HepG2 (cell line): ENCODE results near the gene SUN1. TPM values are rescaled to one million over a fixed set of nuclear protein-coding genes. Genes with fewer than 3 reads are reported as not detected.

Source experiments
- ADNP ChIP-seq: sonication (generic); formaldehyde crosslinking; IDR thresholded peaks from 2 replicates; pipeline ENCODE4 v1.4.0; 2020; ENCODE audit warnings: missing genetic modification reagents
- CBX2 ChIP-seq, 2 experiments: fragments of 200-600 bp in 1 of 2; sonication (generic); formaldehyde crosslinking in 1 of 2; IDR thresholded peaks; 2 replicates each; pipeline versions ENCODE4 v1.7.0 to v1.8.1; 2018 to 2022; ENCODE audit warnings: low read depth in 2 of 2, low read length in 1 of 2, mild to moderate bottlenecking in 1 of 2, missing genetic modification reagents in 1 of 2
- CBX5 ChIP-seq: sonication (generic); formaldehyde crosslinking; IDR thresholded peaks from 2 replicates; pipeline ENCODE4 v1.4.0; 2020; ENCODE audit warnings: missing genetic modification reagents, borderline replicate concordance
- FOXK1 ChIP-seq: sonication (generic); formaldehyde crosslinking; IDR thresholded peaks from 2 replicates; pipeline ENCODE4 v1.4.0; 2020; ENCODE audit warnings: low read depth, missing genetic modification reagents, borderline replicate concordance
- HNRNPL ChIP-seq: fragments of 200-400 bp; formaldehyde crosslinking; IDR thresholded peaks from 2 replicates; pipeline ENCODE4 v1.6.1; 2017; ENCODE audit warnings: mild to moderate bottlenecking, low read depth, low read length
- ISX ChIP-seq: sonication (generic); formaldehyde crosslinking; conservative IDR thresholded peaks from 2 replicates; pipeline ENCODE4 v1.5.0; 2020; ENCODE audit warnings: missing genetic modification reagents
- JARID2 ChIP-seq: sonication (generic); formaldehyde crosslinking; IDR thresholded peaks from 2 replicates; pipeline ENCODE4 v1.8.1; 2023; ENCODE audit warnings: missing genetic modification reagents, inconsistent platforms; ENCODE audit not compliant: insufficient replicate concordance
- MED8 ChIP-seq: sonication (generic); formaldehyde crosslinking; IDR thresholded peaks from 2 replicates; pipeline ENCODE4 v1.8.1; 2023; ENCODE audit warnings: mild to moderate bottlenecking, missing genetic modification reagents; ENCODE audit not compliant: insufficient replicate concordance
- NFIC ChIP-seq: IDR thresholded peaks from 2 replicates; pipeline ENCODE4 v1.6.1; 2012; ENCODE audit warnings: mild to moderate bottlenecking, low read length, inconsistent platforms
- YEATS2 ChIP-seq: sonication (generic); formaldehyde crosslinking; IDR thresholded peaks from 2 replicates; pipeline ENCODE4 v1.4.0; 2020; ENCODE audit warnings: missing genetic modification reagents, borderline replicate concordance
- ZBTB7B ChIP-seq: sonication (generic); formaldehyde crosslinking; IDR thresholded peaks from 2 replicates; pipeline ENCODE4 v1.4.0; 2020; ENCODE audit warnings: missing genetic modification reagents
- ZNF180 ChIP-seq: sonication (generic); formaldehyde crosslinking; IDR thresholded peaks from 2 replicates; pipeline ENCODE4 v1.4.0; 2020; ENCODE audit warnings: low read depth, missing genetic modification reagents, borderline replicate concordance
- ZNF660 ChIP-seq: sonication (generic); formaldehyde crosslinking; IDR thresholded peaks from 2 replicates; pipeline ENCODE4 v1.5.1; 2020; ENCODE audit warnings: mild to moderate bottlenecking, low read depth, missing genetic modification reagents, borderline replicate concordance
- ZNF776 ChIP-seq: sonication (generic); formaldehyde crosslinking; IDR thresholded peaks from 2 replicates; pipeline ENCODE4 v1.4.0; 2020; ENCODE audit warnings: mild to moderate bottlenecking, missing genetic modification reagents
- ZNF777 ChIP-seq: sonication (generic); formaldehyde crosslinking; IDR thresholded peaks from 2 replicates; pipeline ENCODE4 v1.4.0; 2020; ENCODE audit warnings: missing genetic modification reagents
- polyA plus RNA-seq, 8 experiments: library from polyadenylated mRNA; depleted of rRNA in 3 of 8; stranded (reverse) in 7 of 8; unstranded in 1 of 8; fragments of >200 nt; fragmentation: Illumina TruSeq in 4 of 8; extraction: Trizol in 4 of 8; gene quantifications; 2 replicates each; pipeline versions ENCODE4 v1.2.1 to v1.2.3, GENCODE V29; 2011 to 2016; ENCODE audit warnings: low read depth in 4 of 8, missing spikeins in 1 of 8, mixed read lengths in 1 of 8; ENCODE audit not compliant: insufficient read depth in 1 of 8
- total RNA-seq, 5 experiments: library from RNA; depleted of rRNA; stranded (reverse); fragments of >200 nt; fragmentation: Illumina TruSeq; extraction: Trizol; gene quantifications; 2 replicates each; pipeline ENCODE4 v1.2.3, GENCODE V29; 2016; ENCODE audit warnings: low read depth in 1 of 5
- TF ChIP-seq, protein P1 (sequence below): sonication (generic); formaldehyde crosslinking; IDR thresholded peaks from 2 replicates; pipeline ENCODE4 v1.4.0; 2020; ENCODE audit warnings: missing genetic modification reagents; ENCODE audit errors: not compliant biosample characterization
- TF ChIP-seq, protein P2 (sequence below): sonication (generic); formaldehyde crosslinking; IDR thresholded peaks from one replicate; pipeline ENCODE4 v1.5.1; 2020; ENCODE audit warnings: mild to moderate bottlenecking, missing genetic modification reagents; ENCODE audit errors: not compliant biosample characterization
- TF ChIP-seq, protein P3 (sequence below): IDR thresholded peaks from 2 replicates; pipeline ENCODE4 v1.6.1; 2016; ENCODE audit warnings: missing biosample characterization, missing genetic modification reagents, low read depth

SUN1 gene
- total and polyA plus RNA-seq, 2 of the 13 experiments (the other 11 are each of a cell fraction or from before 2014, with no cell fraction given) = 47.0 to 126 TPM

DNA sequence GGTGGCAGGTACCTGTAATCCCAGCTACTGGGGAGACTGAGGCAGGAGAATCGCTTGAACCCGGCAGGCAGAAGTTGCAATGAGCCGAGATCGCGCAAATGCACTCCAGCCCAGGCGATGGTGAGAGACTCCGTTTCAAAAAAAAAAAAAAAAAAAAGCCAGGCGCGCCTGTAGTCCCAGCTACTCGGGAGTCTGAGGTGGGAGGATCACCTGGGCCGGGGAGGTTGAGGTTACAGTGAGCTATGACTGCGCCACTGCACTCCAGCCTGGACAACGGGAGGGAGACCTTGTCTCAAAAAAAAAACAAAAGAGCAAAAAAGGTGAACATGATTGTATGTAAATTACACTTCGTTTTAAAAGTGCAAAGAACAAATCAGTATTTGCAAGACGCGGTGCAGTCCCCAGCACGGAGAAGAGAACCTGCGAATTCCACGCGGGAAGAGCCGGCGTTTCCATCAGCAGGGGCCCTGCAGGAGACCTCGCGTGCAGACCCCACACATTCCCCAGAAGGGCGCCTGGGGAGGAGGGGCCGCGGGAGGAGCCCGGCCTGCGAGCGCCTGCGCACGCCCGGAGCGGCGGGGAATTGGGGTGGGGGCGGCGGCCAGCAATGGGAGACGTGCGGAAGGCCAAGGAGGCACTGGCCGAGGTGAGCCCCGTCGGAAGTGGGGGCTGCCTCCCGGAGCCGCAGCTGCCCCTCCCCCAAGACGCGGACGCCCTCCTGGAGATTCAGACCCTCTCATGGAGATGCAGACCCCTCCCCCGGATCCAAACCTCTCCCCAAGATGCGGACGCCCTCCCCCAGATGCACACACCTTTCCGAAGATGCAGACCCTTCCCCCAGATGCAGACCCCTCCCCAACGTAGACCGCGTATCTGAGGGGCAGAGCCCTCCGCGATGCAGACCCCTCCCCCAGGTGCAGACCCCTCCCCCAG is 16.7 kb upstream of the SUN1 start (continued):
- TF ChIP-seq, protein P1, sequence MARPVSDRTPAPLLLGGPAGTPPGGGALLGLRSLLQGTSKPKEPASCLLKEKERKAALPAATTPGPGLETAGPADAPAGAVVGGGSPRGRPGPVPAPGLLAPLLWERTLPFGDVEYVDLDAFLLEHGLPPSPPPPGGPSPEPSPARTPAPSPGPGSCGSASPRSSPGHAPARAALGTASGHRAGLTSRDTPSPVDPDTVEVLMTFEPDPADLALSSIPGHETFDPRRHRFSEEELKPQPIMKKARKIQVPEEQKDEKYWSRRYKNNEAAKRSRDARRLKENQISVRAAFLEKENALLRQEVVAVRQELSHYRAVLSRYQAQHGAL (CRISPR knock-in tag) = no peak
- no peak for TF ChIP-seq ADNP (CRISPR knock-in tag)
- no peak for TF ChIP-seq ISX (CRISPR knock-in tag)
- no peak for TF ChIP-seq YEATS2 (CRISPR knock-in tag)
- TF ChIP-seq ZNF776 = peak; percentile 55; the same call in 1 of the 2 replicates
- TF ChIP-seq FOXK1 (CRISPR knock-in tag) = no peak
- no peak for TF ChIP-seq HNRNPL
- TF ChIP-seq ZNF660 (CRISPR knock-in tag) = no peak
- peak; percentile 86 for TF ChIP-seq ZNF777 (CRISPR knock-in tag)
- TF ChIP-seq ZNF180 (CRISPR knock-in tag) = no peak
- no peak for TF ChIP-seq NFIC
- TF ChIP-seq JARID2 (CRISPR knock-in tag) = no peak
- peak; percentile 73 for TF ChIP-seq ZBTB7B (CRISPR knock-in tag)
- TF ChIP-seq CBX5 = no peak
- TF ChIP-seq, protein P2, sequence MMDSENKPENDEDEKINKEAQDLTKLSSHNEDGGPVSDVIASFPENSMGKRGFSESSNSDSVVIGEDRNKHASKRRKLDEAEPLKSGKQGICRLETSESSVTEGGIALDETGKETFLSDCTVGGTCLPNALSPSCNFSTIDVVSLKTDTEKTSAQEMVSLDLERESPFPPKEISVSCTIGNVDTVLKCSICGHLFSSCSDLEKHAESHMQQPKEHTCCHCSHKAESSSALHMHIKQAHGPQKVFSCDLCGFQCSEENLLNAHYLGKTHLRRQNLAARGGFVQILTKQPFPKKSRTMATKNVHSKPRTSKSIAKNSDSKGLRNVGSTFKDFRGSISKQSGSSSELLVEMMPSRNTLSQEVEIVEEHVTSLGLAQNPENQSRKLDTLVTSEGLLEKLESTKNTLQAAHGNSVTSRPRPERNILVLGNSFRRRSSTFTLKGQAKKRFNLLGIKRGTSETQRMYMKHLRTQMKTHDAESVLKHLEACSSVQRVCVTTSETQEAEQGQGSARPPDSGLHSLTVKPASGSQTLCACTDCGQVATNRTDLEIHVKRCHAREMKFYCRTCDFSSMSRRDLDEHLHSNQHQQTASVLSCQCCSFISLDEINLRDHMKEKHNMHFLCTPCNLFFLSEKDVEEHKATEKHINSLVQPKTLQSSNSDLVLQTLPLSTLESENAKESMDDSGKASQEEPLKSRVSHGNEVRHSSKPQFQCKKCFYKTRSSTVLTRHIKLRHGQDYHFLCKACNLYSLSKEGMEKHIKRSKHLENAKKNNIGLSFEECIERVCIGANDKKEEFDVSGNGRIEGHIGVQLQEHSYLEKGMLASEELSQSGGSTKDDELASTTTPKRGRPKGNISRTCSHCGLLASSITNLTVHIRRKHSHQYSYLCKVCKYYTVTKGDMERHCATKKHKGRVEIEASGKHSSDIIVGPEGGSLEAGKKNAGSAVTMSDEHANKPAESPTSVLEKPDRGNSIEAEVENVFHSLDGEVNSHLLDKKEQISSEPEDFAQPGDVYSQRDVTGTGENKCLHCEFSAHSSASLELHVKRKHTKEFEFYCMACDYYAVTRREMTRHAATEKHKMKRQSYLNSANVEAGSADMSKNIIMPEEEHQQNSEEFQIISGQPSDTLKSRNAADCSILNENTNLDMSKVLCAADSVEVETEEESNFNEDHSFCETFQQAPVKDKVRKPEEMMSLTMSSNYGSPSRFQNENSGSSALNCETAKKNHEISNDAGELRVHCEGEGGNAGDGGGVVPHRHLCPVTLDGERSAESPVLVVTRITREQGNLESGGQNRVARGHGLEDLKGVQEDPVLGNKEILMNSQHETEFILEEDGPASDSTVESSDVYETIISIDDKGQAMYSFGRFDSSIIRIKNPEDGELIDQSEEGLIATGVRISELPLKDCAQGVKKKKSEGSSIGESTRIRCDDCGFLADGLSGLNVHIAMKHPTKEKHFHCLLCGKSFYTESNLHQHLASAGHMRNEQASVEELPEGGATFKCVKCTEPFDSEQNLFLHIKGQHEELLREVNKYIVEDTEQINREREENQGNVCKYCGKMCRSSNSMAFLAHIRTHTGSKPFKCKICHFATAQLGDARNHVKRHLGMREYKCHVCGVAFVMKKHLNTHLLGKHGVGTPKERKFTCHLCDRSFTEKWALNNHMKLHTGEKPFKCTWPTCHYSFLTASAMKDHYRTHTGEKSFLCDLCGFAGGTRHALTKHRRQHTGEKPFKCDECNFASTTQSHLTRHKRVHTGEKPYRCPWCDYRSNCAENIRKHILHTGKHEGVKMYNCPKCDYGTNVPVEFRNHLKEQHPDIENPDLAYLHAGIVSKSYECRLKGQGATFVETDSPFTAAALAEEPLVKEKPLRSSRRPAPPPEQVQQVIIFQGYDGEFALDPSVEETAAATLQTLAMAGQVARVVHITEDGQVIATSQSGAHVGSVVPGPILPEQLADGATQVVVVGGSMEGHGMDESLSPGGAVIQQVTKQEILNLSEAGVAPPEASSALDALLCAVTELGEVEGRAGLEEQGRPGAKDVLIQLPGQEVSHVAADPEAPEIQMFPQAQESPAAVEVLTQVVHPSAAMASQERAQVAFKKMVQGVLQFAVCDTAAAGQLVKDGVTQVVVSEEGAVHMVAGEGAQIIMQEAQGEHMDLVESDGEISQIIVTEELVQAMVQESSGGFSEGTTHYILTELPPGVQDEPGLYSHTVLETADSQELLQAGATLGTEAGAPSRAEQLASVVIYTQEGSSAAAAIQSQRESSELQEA (CRISPR knock-in tag) = peak; percentile 31
- TF ChIP-seq CBX2 (IDR thresholded peaks at IDR 0.05; ENCODE audit: low read depth, low read length) = no peak
- no peak for TF ChIP-seq CBX2 (CRISPR knock-in tag; IDR thresholded peaks at IDR 0.05; ENCODE audit: low read depth)
- no peak for TF ChIP-seq MED8 (CRISPR knock-in tag)
- TF ChIP-seq, protein P3, sequence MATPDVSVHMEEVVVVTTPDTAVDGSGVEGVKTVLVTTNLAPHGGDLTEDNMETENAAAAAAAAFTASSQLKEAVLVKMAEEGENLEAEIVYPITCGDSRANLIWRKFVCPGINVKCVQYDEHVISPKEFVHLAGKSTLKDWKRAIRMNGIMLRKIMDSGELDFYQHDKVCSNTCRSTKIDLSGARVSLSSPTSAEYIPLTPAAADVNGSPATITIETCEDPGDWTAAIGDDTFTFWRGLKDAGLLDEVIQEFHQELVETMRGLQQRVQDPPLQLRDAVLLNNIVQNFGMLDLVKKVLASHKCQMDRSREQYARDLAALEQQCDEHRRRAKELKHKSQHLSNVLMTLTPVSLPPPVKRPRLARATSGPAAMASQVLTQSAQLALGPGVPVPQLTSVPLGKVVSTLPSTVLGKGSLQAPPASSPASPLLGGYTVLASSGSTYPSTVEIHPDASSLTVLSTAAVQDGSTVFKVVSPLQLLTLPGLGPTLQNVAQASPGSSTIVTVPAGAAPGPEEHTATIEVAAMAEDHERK (CRISPR knock-in tag) = no peak
